Mammary epithelial cell (primary cell): ENCODE data around the gene MYBPH.

Experiments used
- EZH2 ChIP-seq: IDR thresholded peaks from 2 replicates; pipeline ENCODE4 v1.6.1; 2012; ENCODE audit warnings: low read length, inconsistent platforms, borderline replicate concordance
- TF ChIP-seq, protein P1 (sequence below), 2 donors: IDR thresholded peaks in 1 of 2; conservative IDR thresholded peaks in 1 of 2; 2 replicates each; pipeline ENCODE4 v1.5.1; 2011 to 2012; ENCODE audit warnings: inconsistent platforms in 2 of 2, low read length in 2 of 2, mild to moderate bottlenecking in 2 of 2, control low read depth in 1 of 2, low read depth in 1 of 2; ENCODE audit not compliant: insufficient read depth in 1 of 2; ENCODE audit errors: extremely low read depth in 1 of 2

DNA sequence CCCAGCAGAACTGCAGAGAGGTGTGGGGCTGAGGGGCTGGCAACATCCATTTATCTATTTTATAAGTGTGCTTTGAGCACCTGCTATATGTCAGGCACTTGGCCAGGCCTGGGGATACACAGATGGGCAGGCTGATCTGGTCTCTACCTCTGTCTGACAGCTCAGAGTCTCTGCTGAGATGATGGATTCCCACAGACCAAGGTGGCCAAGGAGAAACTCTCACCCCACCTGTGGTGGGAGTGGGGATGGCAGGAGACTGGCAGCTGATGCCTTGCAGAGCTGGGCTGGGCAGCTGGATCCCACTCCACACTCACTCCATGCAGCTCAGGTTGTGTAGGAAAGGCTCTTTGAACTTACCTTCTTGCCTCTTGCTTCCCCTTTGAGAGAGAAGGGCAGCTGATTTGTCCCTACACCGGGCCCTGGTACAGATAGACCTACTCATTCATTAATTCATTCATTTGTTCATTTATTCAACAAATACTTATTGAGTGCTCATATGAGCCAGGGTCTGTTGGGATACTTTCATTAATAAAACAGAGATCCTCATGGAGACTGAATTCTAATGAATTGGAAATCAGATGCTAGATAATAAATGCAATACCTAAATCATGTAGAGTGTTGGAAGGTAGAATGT is 39.1 kb downstream of the MYBPH start:
- TF ChIP-seq, protein P1, sequence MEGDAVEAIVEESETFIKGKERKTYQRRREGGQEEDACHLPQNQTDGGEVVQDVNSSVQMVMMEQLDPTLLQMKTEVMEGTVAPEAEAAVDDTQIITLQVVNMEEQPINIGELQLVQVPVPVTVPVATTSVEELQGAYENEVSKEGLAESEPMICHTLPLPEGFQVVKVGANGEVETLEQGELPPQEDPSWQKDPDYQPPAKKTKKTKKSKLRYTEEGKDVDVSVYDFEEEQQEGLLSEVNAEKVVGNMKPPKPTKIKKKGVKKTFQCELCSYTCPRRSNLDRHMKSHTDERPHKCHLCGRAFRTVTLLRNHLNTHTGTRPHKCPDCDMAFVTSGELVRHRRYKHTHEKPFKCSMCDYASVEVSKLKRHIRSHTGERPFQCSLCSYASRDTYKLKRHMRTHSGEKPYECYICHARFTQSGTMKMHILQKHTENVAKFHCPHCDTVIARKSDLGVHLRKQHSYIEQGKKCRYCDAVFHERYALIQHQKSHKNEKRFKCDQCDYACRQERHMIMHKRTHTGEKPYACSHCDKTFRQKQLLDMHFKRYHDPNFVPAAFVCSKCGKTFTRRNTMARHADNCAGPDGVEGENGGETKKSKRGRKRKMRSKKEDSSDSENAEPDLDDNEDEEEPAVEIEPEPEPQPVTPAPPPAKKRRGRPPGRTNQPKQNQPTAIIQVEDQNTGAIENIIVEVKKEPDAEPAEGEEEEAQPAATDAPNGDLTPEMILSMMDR (conservative IDR thresholded peaks at IDR 0.05 in 1 of 2, IDR thresholded peaks at IDR 0.05 in 1 of 2; ENCODE audit: extremely low read depth in 1 of 2, insufficient read depth in 1 of 2, low read depth in 1 of 2, low read length in 2 of 2) = no peak
- no peak for TF ChIP-seq EZH2
